Inflammatory macrophage treated with lipopolysaccharide for 4 hours (primary cell): Measurements from ENCODE around the gene STRAP.
A peak's percentile ranks its signal among the peaks of the same experiment; 100 is the strongest.
"Not testable (repeated sequence)": the region's sequence is repeated elsewhere in the genome, so short reads cannot be mapped to it uniquely, and the experiment has no call there.

Experiments used
- DNase-seq: peaks from one replicate; pipeline ENCODE4 v3.0.0-alpha.2; 2020

The STRAP gene

DNA sequence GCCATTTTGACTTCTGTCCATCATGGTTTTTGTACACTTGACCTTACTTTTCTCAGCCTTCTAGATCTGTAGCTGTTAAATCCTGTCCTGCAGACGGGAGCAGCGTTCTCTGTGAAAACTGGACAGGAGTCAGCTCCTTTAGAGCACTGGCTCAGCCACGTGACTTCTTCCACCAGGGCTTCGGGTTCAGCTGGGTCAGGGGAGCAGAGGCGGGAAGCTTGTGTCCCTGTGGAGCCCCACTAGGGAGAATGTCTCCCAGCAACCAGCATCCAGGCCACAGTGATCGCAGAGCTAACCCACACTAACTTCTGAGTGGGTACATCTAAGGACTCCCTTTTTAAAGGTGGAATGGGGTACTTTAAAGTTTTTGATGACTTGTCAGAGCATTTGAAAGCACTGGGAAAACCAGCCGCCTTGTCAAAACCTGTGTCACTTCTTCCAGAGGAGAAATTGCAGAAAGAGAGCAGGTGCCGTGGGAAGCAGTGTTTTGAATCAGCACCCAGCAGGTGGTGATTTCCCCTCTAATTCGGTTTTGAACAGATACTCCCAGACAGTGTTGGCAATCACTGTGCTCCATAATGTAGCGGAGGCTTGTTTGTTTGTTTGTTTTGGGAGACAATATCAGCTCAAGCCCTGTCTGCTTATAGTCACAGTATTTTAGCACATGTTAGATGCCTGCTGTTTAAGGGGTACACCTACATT is 46.8 kb downstream of the STRAP start:
- DNase-seq, result no peak

DNA sequence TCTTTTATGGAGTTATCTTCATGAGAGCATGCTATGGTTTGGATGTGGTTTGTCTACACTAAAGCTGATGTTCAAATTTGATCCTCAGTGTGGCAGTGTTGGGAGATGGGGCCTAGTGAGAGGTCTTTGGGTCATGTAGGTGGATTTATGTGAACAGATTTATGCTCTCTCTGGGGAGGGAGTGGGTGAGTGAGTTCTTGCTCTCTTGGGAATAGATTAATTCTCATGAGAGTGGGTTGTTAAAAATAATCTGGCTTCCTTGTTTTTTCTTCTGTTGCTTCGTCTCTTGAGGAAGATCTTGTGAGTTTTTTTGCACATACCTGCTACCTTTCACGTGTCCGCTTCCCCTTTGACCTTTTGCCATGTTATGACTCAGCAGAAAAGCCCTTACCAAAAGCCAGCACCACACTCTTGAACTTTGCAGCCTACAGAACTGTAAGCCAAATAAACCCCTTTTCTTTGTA is 49.4 kb downstream of the STRAP start:
- no peak for DNase-seq

DNA sequence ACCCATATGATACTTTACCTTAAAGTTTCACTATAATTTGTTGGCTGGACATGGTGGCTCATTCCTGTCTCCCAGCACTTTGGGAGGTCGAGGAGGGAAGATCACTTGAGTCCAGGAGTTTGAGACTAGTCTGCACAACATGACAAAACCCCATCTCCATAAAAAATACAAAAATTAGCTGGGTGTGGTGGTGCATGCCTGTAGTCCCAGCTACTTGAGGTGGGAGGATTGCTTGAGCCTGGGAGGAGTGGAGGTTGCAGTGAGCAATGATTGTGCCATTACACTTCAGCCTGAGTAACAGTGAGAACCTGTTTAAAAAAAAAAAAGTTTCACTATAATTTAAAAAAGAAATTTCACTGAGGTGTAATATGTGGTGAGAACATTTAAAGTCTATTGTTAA is 50.1 kb downstream of the STRAP start:
- no peak for DNase-seq

DNA sequence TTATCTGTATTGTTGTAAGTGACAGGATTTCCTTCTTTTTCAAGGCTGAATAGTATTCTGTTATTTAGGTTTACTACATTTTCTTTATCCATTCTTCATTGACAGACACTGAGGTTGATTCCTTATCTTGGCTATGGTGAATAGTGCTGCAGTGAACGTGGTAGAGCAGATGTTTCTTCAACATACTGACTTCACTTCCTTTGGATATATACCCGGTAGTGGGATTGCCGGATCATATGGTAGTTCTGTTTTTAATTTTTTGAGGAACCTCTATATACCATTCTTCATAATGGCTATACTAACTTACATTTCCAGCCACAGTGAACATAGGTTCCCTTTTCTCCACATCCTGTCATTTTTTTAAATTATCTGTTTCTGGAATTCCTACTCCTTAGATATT is 50.8 kb downstream of the STRAP start:
- DNase-seq, result peak; percentile 63

DNA sequence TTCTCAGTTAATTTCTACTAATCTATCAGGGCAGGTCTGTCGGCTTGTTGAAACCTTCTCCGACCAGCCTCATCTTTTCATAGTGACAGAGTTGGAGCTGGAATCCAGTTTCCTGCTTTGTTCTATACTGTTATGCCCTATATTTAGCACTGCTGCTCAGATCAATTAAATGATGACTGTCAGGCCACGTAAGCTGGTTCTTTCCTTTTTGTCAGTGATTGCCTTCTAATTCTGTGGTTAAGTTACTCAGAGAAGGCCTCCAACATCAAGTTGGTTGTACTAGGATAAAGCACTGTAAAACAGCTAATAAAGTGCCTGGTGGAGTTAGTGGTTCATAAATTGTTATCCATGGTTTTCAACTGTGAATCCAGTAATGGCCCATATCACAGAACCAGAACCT is 51.6 kb downstream of the STRAP start:
- no peak for DNase-seq

DNA sequence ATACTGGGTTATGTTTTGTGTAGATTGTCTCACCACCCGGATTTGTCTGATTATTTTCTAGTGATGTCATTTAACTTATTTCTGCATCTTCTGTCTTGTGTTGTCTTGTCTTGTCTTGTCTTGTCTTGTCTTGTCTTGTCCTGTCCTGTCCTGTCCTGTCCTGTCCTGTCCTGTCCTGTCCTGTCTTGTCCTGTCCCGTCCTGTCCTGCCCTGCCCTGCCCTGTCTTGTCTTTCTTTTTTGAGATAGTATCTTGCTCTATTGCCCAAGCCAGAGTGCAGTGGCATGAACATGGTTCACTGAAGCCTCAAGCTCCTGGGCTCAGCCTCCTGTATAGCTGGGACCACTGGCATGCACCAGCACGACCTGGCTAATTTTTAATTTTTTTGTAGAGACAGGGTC is 54.6 kb downstream of the STRAP start:
- DNase-seq, result no peak

DNA sequence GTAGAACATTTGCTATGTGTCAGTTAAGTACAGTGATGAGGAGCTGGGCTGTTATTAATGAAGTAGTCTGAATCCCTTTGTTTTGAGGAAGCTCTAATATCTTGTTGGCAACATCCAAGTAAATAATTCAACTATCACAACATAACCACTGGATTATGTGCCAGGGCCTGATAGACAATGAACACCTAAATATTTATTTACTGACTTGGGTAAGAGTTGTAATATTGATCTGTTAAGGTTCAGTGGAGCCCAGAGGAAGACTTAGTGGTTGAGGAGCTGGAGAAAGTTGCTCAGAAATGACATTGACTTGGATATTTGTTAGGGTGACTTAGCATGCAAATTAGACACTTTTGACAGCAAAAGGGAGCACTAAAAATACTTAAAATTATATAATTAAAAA is 55.7 kb downstream of the STRAP start:
- no peak for DNase-seq

DNA sequence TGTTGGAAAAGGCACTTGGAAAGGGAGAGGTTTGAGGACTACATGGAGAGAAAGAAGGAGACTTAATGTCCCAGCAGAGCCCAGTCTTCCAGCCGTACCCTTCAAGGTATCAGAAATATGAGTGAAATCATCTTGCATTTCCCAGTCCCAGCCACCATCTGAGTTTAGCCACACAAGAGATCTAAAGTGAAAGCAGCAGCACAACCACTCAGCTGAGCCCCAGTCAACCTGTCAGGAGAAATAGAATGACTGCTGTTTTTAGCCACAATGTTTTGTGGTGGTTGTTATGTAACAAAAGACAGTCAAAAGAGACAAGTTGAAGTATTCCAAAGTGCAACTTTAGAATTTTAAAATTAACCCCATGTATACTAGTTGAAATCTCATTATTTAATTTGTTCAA is 56.9 kb downstream of the STRAP start:
- DNase-seq, result no peak

DNA sequence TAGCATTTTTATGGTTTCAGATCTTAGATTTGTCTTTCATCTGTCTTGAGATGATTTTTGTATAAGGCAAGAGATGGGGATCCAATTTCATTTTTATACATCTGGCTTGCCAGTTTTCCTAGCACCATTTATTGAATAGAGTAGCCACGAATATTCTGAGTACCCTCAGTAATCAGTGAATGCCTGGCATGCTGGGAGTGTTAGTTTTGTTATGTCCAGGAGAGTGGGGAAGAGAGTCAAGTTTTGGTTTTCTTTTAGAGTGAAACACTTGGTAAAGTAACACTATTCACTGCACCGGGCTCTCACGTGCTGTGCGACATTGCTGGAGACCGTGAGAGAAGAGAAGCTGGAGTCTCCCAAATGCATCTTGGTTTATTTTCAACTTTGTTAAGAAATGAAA is 60.3 kb downstream of the STRAP start:
- DNase-seq, result no peak

DNA sequence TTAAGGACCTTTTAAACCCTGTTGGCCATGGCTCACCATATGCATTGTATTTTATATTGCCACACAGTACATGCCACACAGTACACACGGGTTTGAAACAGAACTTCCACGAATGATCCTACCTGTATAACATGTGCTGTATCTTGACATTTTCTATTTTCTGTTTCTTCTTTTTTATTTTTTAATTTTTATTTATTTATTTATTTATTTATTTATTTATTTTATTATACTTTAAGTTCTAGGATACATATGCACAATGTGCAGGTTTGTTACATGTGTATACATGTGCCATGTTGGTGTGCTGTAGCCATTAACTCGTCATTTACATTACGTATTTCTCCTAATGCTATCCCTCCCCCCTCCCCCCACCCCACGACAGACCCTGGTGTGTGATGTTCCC is 61.3 kb downstream of the STRAP start:
- not testable (repeated sequence) for DNase-seq

DNA sequence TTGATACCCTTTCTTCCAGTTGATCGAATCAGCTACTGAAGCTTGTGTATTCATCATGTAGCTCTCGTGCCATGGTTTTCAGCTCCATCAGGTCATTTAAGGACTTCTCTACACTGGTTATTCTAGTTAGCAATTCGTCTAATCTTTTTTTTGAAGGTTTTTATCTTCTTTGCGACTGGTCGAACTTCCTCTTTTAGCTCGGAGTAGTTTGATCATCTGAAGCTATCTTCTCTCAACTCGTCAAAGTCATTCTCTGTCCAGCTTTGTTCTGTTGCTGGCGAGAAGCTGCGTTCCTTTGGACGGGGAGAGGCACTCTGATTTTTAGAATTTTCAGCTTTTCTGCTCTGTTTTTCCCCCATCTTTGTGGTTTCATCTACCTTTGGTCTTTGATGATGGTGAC is 66.3 kb downstream of the STRAP start:
- DNase-seq, result not testable (repeated sequence)
